ENCODE data around the gene PPP1R1B.

Gene PPP1R1B

GRCh38 chr17:39660397-39661385 is 33.9 kb downstream of the PPP1R1B start:
- Histone ChIP-seq H3K9ac (ENCODE audit: low read length) (no peak overlapping the region), H3K9me3 (replicated peaks; ENCODE audit: insufficient read depth, low read length) (no peaks in the 10 kb centered on the region), H3F3A (ENCODE audit: insufficient read depth, low read length) (no peaks in the 10 kb centered on the region), H3K36me3 (replicated peaks; ENCODE audit: insufficient read depth, low read length) (no peaks in the 10 kb centered on the region), H3K27me3 (replicated peaks; ENCODE audit: insufficient read depth, low read length) (no peaks in the 10 kb centered on the region), H3K4me2 (ENCODE audit: low read depth, low read length) (no peak overlapping the region), H2AFZ (ENCODE audit: low read length) (no peak overlapping the region), H3K79me2 (ENCODE audit: low read length) (no peaks in the 10 kb centered on the region), H3K4me1 (ENCODE audit: low read length) (no peaks in the 10 kb centered on the region), H4K20me1 (ENCODE audit: insufficient read depth, low read length) (no peaks in the 10 kb centered on the region), H3K9me2 (replicated peaks; ENCODE audit: insufficient read depth, low read length) (no peaks in the 10 kb centered on the region), H3K4me3 (ENCODE audit: low read length) (no peak overlapping the region), H3K27ac (ENCODE audit: low read length) (no peak overlapping the region)
- no peak for DNase-seq
- TF ChIP-seq EZH2phosphoT487 (IDR thresholded peaks at IDR 0.05; ENCODE audit: low read length) = no peak
- TF ChIP-seq EZH2 (optimal IDR thresholded peaks at IDR 0.05; ENCODE audit: low read depth, low read length) = no peak
- TF ChIP-seq CTCF (IDR thresholded peaks at IDR 0.05; ENCODE audit: low read length) = no peak

GRCh38 chr17:39661744-39662541 is 35.2 kb downstream of the PPP1R1B start:
- Histone ChIP-seq H3K27me3 (replicated peaks; ENCODE audit: insufficient read depth, low read length) (peaks cover 6% of the 10 kb centered on the region), H3K27ac (ENCODE audit: low read length) (no peak overlapping the region), H3K9me2 (replicated peaks; ENCODE audit: insufficient read depth, low read length) (no peaks in the 10 kb centered on the region), H3K4me3 (ENCODE audit: low read length) (no peak overlapping the region), H3K36me3 (replicated peaks; ENCODE audit: insufficient read depth, low read length) (no peaks in the 10 kb centered on the region), H2AFZ (ENCODE audit: low read length) (no peak overlapping the region), H3K4me1 (ENCODE audit: low read length) (no peaks in the 10 kb centered on the region), H3K4me2 (ENCODE audit: low read depth, low read length) (no peak overlapping the region), H3K9me3 (replicated peaks; ENCODE audit: insufficient read depth, low read length) (no peaks in the 10 kb centered on the region), H3K9ac (ENCODE audit: low read length) (no peak overlapping the region), H4K20me1 (ENCODE audit: insufficient read depth, low read length) (no peaks in the 10 kb centered on the region), H3F3A (ENCODE audit: insufficient read depth, low read length) (no peaks in the 10 kb centered on the region), H3K79me2 (ENCODE audit: low read length) (no peaks in the 10 kb centered on the region)
- no peak for DNase-seq
- TF ChIP-seq EZH2phosphoT487 (IDR thresholded peaks at IDR 0.05; ENCODE audit: low read length) = no peak
- TF ChIP-seq EZH2 (optimal IDR thresholded peaks at IDR 0.05; ENCODE audit: low read depth, low read length) = no peak
- TF ChIP-seq CTCF (IDR thresholded peaks at IDR 0.05; ENCODE audit: low read length) = no peak

GRCh38 chr17:39662551-39663339 is 36.0 kb downstream of the PPP1R1B start:
- Histone ChIP-seq H3F3A (ENCODE audit: insufficient read depth, low read length) (no peaks in the 10 kb centered on the region), H3K9me2 (replicated peaks; ENCODE audit: insufficient read depth, low read length) (no peaks in the 10 kb centered on the region), H3K4me1 (ENCODE audit: low read length) (no peaks in the 10 kb centered on the region), H3K27ac (ENCODE audit: low read length) (no peak overlapping the region), H3K79me2 (ENCODE audit: low read length) (no peaks in the 10 kb centered on the region), H2AFZ (ENCODE audit: low read length) (no peak overlapping the region), H3K9me3 (replicated peaks; ENCODE audit: insufficient read depth, low read length) (no peaks in the 10 kb centered on the region), H3K4me2 (ENCODE audit: low read depth, low read length) (no peak overlapping the region), H3K4me3 (ENCODE audit: low read length) (no peak overlapping the region), H3K36me3 (replicated peaks; ENCODE audit: insufficient read depth, low read length) (no peaks in the 10 kb centered on the region), H3K27me3 (replicated peaks; ENCODE audit: insufficient read depth, low read length) (peaks cover 12% of the 10 kb centered on the region), H3K9ac (ENCODE audit: low read length) (no peak overlapping the region), H4K20me1 (ENCODE audit: insufficient read depth, low read length) (no peaks in the 10 kb centered on the region)
- no peak for DNase-seq
- TF ChIP-seq CTCF (IDR thresholded peaks at IDR 0.05; ENCODE audit: low read length) (no peak), EZH2 (optimal IDR thresholded peaks at IDR 0.05; ENCODE audit: low read depth, low read length) (no peak), EZH2phosphoT487 (IDR thresholded peaks at IDR 0.05; ENCODE audit: low read length) (no peak)

All from MM.1S (cell line).